Transverse colon (tissue), 4 donors: ENCODE data around the gene KRTCAP2. TPM values are rescaled to one million over a fixed set of nuclear protein-coding genes. Genes with fewer than 3 reads are reported as not detected.
"Not testable (repeated sequence)": the region's sequence is repeated elsewhere in the genome, so short reads cannot be mapped to it uniquely, and the experiment has no call there.

ENCODE experiments used
- DNase-seq: peaks from one replicate; pipeline ENCODE4 v3.0.0-alpha.2; 2019
- H3K27ac ChIP-seq, 4 donors: fragments of 200-600 bp; sonication (generic); 2 replicates each; pipeline ENCODE4 v1.5.1; 2016 to 2018; ENCODE audit warnings: inconsistent platforms in 4 of 4
- H3K27me3 ChIP-seq: fragments of 200-600 bp; sonication (generic); 2 replicates; pipeline ENCODE4 v1.5.1; 2017; ENCODE audit warnings: inconsistent platforms
- H3K36me3 ChIP-seq, 4 donors: fragments of 200-600 bp; sonication (generic); 2 replicates each; pipeline ENCODE4 v1.5.1; 2017 to 2019; ENCODE audit warnings: inconsistent platforms in 4 of 4
- H3K4me1 ChIP-seq, 4 donors: fragments of 200-600 bp; sonication (generic); 2 replicates each; pipeline ENCODE4 v1.5.1; 2017 to 2020; ENCODE audit warnings: inconsistent platforms in 4 of 4
- H3K4me3 ChIP-seq, 4 donors: fragments of 200-600 bp; sonication (generic); 1 replicate in 1 of 4; 2 replicates in 3 of 4; pipeline versions ENCODE4 v1.5.1 to v1.6.1; 2017 to 2019; ENCODE audit warnings: inconsistent platforms in 4 of 4
- H3K9me3 ChIP-seq, 2 donors: fragments of 200-600 bp; sonication (generic); 2 replicates each; pipeline ENCODE4 v1.5.1; 2017 to 2019; ENCODE audit warnings: inconsistent platforms in 2 of 2
- CTCF ChIP-seq, 5 experiments: fragments of 200-600 bp in 3 of 5; fragments of 450-650 bp in 2 of 5; sonication (generic) in 3 of 5; IDR thresholded peaks; 1 replicate in 2 of 5; 2 replicates in 3 of 5; pipeline ENCODE4 v1.5.1; 2016 to 2017; ENCODE audit warnings: antibody characterized with exemption in 5 of 5, inconsistent platforms in 3 of 5, mild to moderate bottlenecking in 2 of 5, moderate library complexity in 1 of 5
- EP300 ChIP-seq: sonication (generic); formaldehyde crosslinking; IDR thresholded peaks from one replicate; pipeline ENCODE4 v1.6.1; 2017; ENCODE audit warnings: antibody characterized with exemption, low read depth
- POLR2A ChIP-seq: fragments of 450-650 bp; IDR thresholded peaks from one replicate; pipeline ENCODE4 v1.6.1; 2016; ENCODE audit warnings: antibody characterized with exemption, mild to moderate bottlenecking, moderate library complexity
- POLR2AphosphoS5 ChIP-seq, 3 donors: sonication (generic); formaldehyde crosslinking; IDR thresholded peaks; one replicate each; pipeline ENCODE4 v1.6.1; 2016; ENCODE audit warnings: antibody characterized with exemption in 3 of 3
- WGBS, 2 donors: methylation state at CpG; one replicate each; pipeline ENCODE4 v1.1.5; 2018; ENCODE audit warnings: low coverage in 1 of 2; 5-methylcytosine and 5-hydroxymethylcytosine counted together
- in situ Hi-C, 4 donors: fragments of 200-750 bp; cut with MboI; loops; one replicate each; pipeline versions ENCODE4 v1.15.0 to v1.15.1; 2017; ENCODE audit warnings: low sequenced_read_pairs in 3 of 4, low pct_ligation_motif_present in 1 of 4, low pct_unique_long_range_greater_than_20kb in 1 of 4
- intact Hi-C: fragments of 100-400 bp; cut with DNase I; formaldehyde crosslinking; loops from one replicate; pipeline ENCODE4 v1.15.1; 2023; ENCODE audit warnings: low total_unique reads
- total RNA-seq, 4 donors: library from RNA; depleted of rRNA; stranded (reverse); fragments of >200 nt; gene quantifications; one replicate each; pipeline ENCODE4 v1.1.0, GENCODE V29; 2016

Gene KRTCAP2
- total RNA-seq, 4 donors from 2014 or later = 106 to 240 (median 131) TPM

- in situ Hi-C loops (no loop called here), intact Hi-C loops (no loop called here)
- WGBS, 2 donors = 32% methylated on average over 19 of the region's 20 CpGs; no CpG with 5 or more reads in 1 of the 2 donors
- Histone ChIP-seq H3K36me3 (no peaks in the 10 kb centered on the region), H3K4me1 (peaks cover 10 to 45% (median 32%) of the 10 kb centered on the region in 4 donors), H3K9me3 (no peaks in the 10 kb centered on the region), H3K27ac (peak overlapping the region; percentile 92 to 98 (median 95)), H3K4me3 (peak overlapping the region; percentile 7 to 58 (median 40)), H3K27me3 (no peaks in the 10 kb centered on the region)
- peak; percentile 85 for DNase-seq
- TF ChIP-seq POLR2AphosphoS5 (IDR thresholded peaks at IDR 0.05) (peak in 2 of 3 donors; percentile 72 to 84), POLR2A (peak; percentile 85), EP300 (no peak)
Measured at GRCh38 chr1:155192346-155193274, 19.5 kb upstream of the KRTCAP2 start.

- DNase-seq = peak; percentile 47
- 66% methylated on average over 13 of the region's 17 CpGs; no CpG with 5 or more reads in 1 of the 2 donors for WGBS, 2 donors
- no peak for TF ChIP-seq POLR2A
- TF ChIP-seq EP300 = no peak
- TF ChIP-seq CTCF (IDR thresholded peaks at IDR 0.05) = no peak
- TF ChIP-seq POLR2AphosphoS5 (IDR thresholded peaks at IDR 0.05) = no peak
- Histone ChIP-seq H3K4me1 (peaks cover 13 to 52% (median 37%) of the 10 kb centered on the region in 4 donors), H3K4me3 (peak overlapping the region in 3 of 4 donors; percentile 28 to 58 (median 49)), H3K27ac (peak overlapping the region; percentile 92 to 98 (median 95)), H3K36me3 (no peaks in the 10 kb centered on the region), H3K9me3 (no peaks in the 10 kb centered on the region), H3K27me3 (no peaks in the 10 kb centered on the region)
- in situ Hi-C loops (no loop called here), intact Hi-C loops (no loop called here)
Measured at GRCh38 chr1:155191904-155192303, 18.8 kb upstream of the KRTCAP2 start.

- H3K27ac ChIP-seq, H3K9me3 ChIP-seq, H3K36me3 ChIP-seq, in situ Hi-C loops, H3K27me3 ChIP-seq, intact Hi-C loops, DNase-seq, H3K4me3 ChIP-seq: not testable (repeated sequence)
- WGBS, 2 donors = 94 to 96% methylated on average over 10 to 27 of the region's 45 CpGs
- H3K4me1 ChIP-seq = peaks cover 20 to 60% (median 48%) of the 10 kb centered on the region in 4 donors
Measured at GRCh38 chr1:155189926-155190325, 16.8 kb upstream of the KRTCAP2 start.

- H3K27me3 ChIP-seq = no peaks in the 10 kb centered on the region
- H3K9me3 ChIP-seq = no peaks in the 10 kb centered on the region
- peaks cover 16 to 49% (median 34%) of the 10 kb centered on the region in 4 donors for H3K4me1 ChIP-seq
- intact Hi-C loops = no loop called here
- no peak overlapping the region for H3K4me3 ChIP-seq
- H3K36me3 ChIP-seq = no peaks in the 10 kb centered on the region
- no peak for DNase-seq
- H3K27ac ChIP-seq = peak overlapping the region in 2 of 4 donors; percentile 49 to 55
- TF ChIP-seq EP300 (no peak), POLR2AphosphoS5 (IDR thresholded peaks at IDR 0.05) (no peak), CTCF (IDR thresholded peaks at IDR 0.05) (no peak), POLR2A (no peak)
- WGBS, 2 donors = 90 to 100% methylated on average over 1 to 10 of the region's 14 CpGs
- in situ Hi-C loops = no loop called here
Measured at GRCh38 chr1:155188268-155188667, 15.2 kb upstream of the KRTCAP2 start.

GRCh38 chr1:155187456-155187891, 14.4 kb upstream of the KRTCAP2 start:
- intact Hi-C loops = no loop called here
- no peak for DNase-seq
- TF ChIP-seq EP300 (no peak), CTCF (IDR thresholded peaks at IDR 0.05) (no peak), POLR2A (no peak), POLR2AphosphoS5 (IDR thresholded peaks at IDR 0.05) (no peak)
- H3K9me3 ChIP-seq = no peaks in the 10 kb centered on the region
- peaks cover 10 to 41% (median 27%) of the 10 kb centered on the region in 4 donors for H3K4me1 ChIP-seq
- no peaks in the 10 kb centered on the region for H3K27me3 ChIP-seq
- no peak overlapping the region for H3K4me3 ChIP-seq
- in situ Hi-C loops = no loop called here
- no peaks in the 10 kb centered on the region for H3K36me3 ChIP-seq
- WGBS, 2 donors = 82% methylated on average over 16 of the region's 16 CpGs; no CpG with 5 or more reads in 1 of the 2 donors
- H3K27ac ChIP-seq = peak overlapping the region in 2 of 4 donors; percentile 49 to 55
